ENCODE results near the gene RHOJ.

DNA sequence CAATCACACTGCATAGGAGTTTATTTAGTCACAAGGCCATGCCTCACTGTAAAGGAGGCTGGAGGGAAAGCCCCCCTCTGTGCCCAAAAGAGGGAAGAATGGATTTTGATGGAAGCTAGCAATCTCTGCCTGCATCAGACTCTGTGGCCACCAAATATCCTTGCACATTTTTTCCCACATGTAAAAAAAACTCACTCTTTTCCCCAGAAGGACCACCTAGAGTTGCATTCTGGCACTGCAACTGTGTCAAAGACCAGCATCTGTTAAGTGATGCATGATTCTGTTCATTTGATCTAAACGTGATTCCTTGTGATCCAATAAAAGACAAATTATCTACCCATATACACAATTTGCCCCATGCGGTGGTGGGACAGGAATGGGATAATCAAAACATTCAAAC lies 8.0 kb downstream of the RHOJ start:
- TF ChIP-seq YY1 (IDR thresholded peaks at IDR 0.05; ENCODE audit: insufficient read depth, insufficient read length) (no peak), SUZ12 (IDR thresholded peaks at IDR 0.05; ENCODE audit: extremely low read depth, insufficient read depth, insufficient read length) (no peak)
